Activated CD4-positive, alpha-beta T cell treated with anti-CD3 and anti-CD28 coated beads, Interleukin-2, amount 10 ng/mL, durations not matched to agents 24 days and 14 days (primary cell): ENCODE measurements around the gene PSENEN. TPM values are rescaled to one million over a fixed set of nuclear protein-coding genes. Genes with fewer than 3 reads are reported as not detected.

Experiments
- DNase-seq: peaks from one replicate; pipeline ENCODE4 v3.0.0; 2022
- H3K27ac Mint-ChIP-seq: one replicate; pipeline ENCODE4 v1.8.0; 2022; ENCODE audit warnings: mild to moderate bottlenecking, mixed read lengths
- H3K27me3 Mint-ChIP-seq: one replicate; pipeline ENCODE4 v1.8.0; 2022; ENCODE audit warnings: mixed read lengths
- H3K36me3 Mint-ChIP-seq: one replicate; pipeline ENCODE4 v1.8.0; 2022; ENCODE audit warnings: low read depth, mild to moderate bottlenecking, mixed read lengths
- H3K4me1 Mint-ChIP-seq: one replicate; pipeline ENCODE4 v1.8.0; 2021; ENCODE audit warnings: mixed read lengths
- H3K4me3 Mint-ChIP-seq: one replicate; pipeline ENCODE4 v1.8.0; 2022; ENCODE audit warnings: mild to moderate bottlenecking, moderate library complexity, mixed read lengths
- H3K9me3 Mint-ChIP-seq: one replicate; pipeline ENCODE4 v1.8.0; 2021; ENCODE audit warnings: mixed read lengths
- intact Hi-C: fragments of 100-400 bp; cut with micrococcal nuclease; formaldehyde crosslinking; loops from one replicate; pipeline ENCODE4 v1.15.1; 2023
- total RNA-seq: library from RNA; stranded (reverse); gene quantifications from 2 replicates; pipeline ENCODE4 v1.2.3, GENCODE V29; 2022

PSENEN gene
- total RNA-seq, 1 donor from 2014 or later = 46.7 TPM

DNA sequence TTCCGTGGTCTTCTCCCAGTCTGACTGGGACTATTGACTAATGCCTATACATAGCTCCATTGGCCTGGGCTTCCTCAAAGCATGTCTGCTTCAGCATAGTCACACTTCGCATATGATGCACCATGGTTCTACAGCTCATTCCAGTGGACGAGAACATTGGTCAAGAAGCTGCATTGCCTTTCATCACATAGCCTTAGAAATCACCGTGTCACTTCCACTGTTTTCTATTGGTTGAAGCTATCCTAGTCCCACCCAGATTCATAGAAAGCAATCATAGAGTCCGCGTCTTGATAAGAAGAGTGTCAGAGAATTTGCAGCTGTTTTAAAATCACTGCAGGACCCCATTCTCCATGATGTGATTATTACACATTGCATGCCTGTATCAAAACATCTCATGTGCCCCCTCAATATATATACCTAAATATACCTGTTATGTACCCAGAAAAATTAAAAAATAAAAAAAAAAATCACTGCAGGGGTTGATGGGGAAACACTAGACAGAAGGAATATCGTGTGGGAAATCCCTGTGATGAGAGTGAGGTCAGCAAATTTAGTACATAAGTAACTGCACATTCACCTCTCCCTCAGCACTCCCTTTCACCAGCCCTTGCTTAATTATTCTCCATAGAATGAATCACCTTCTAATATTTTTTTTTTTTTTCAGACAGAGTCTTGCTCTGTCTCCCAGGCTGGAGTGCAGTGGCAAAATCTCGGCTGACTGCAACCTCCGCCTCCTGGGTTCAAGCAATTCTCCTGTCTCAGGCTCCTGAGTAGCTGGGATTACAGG is 27.8 kb downstream of the PSENEN start:
- intact Hi-C loops = no loop called here

DNA sequence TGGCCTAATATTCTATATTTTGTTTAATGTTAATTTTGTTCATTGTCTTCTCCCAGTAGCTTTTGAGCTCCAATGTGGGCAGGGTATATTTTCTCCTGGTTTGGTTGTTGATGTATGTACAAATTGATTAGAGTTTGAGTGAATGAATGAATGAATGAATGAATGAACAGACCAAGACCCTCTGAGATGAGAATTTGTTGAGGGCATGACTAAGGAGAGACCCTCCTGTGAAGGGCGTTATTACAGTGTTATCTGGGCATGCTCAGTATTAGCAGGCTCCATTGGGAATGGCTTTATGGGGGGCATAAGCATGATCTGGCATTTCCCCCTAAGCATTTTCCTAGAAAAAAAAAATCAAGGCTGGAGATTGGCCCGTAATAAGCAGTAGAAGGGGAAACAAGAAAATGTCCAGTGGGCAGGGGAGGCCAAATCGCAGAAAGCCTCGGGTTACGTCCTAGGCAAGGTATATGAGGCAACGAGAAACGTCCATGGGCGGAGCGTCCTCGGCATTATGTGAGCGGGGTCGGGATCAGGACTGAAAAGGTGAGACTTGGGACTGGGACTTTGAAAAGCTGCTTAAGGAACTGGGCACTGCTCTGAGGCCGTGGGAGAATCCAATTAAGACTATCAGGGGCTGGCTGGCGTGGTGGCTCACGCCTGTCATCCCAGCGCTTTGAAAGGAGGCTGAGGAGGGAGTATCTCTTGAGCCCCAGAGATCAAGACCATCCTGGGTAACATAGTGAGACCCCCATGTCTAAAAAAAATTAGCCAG is 29.0 kb downstream of the PSENEN start:
- H3K27ac Mint-ChIP-seq = no peak overlapping the region
- no peak for DNase-seq
- peak overlapping the region; percentile 88 for H3K4me3 Mint-ChIP-seq
- peaks cover 26% of the 10 kb centered on the region for H3K4me1 Mint-ChIP-seq
- intact Hi-C loops = loop anchor here (1.0 to 5.0 kb wide), 6 partner anchors 16 to 157 kb away; partner anchors contain the start of genes APLP1, PROSER3, PSENEN and U2AF1L4
- no peaks in the 10 kb centered on the region for H3K27me3 Mint-ChIP-seq
- no peaks in the 10 kb centered on the region for H3K9me3 Mint-ChIP-seq
- peaks cover 8% of the 10 kb centered on the region for H3K36me3 Mint-ChIP-seq

More for the DNA sequence above, 27.8 kb downstream of the PSENEN start:
- Mint-ChIP-seq H3K4me3 (no peak overlapping the region), H3K27me3 (no peaks in the 10 kb centered on the region), H3K36me3 (peaks cover 9% of the 10 kb centered on the region), H3K9me3 (no peaks in the 10 kb centered on the region), H3K4me1 (peaks cover 24% of the 10 kb centered on the region), H3K27ac (no peak overlapping the region)
- DNase-seq = no peak

DNA sequence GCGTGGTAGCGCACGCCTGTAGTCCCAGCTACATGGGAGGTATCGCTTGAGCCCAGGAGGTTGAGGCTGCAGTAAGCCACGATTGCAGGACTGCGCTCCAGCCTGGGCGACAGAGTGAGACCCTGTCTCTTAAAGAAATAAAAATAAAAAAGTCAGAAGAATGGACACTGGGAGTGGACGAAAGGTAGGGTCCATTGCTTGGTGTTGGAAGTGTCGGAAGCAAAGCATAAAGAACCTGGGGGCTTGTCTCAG is 29.5 kb downstream of the PSENEN start:
- DNase-seq = no peak
- Mint-ChIP-seq H3K9me3 (no peaks in the 10 kb centered on the region), H3K4me1 (peaks cover 26% of the 10 kb centered on the region), H3K27ac (peak overlapping the region; percentile 52), H3K4me3 (peak overlapping the region; percentile 88), H3K27me3 (no peaks in the 10 kb centered on the region), H3K36me3 (peaks cover 10% of the 10 kb centered on the region)
- intact Hi-C loops = loop anchor here (1.0 to 5.0 kb wide), 6 partner anchors 17 to 156 kb away; partner anchors contain the start of genes APLP1, PROSER3, PSENEN and U2AF1L4

DNA sequence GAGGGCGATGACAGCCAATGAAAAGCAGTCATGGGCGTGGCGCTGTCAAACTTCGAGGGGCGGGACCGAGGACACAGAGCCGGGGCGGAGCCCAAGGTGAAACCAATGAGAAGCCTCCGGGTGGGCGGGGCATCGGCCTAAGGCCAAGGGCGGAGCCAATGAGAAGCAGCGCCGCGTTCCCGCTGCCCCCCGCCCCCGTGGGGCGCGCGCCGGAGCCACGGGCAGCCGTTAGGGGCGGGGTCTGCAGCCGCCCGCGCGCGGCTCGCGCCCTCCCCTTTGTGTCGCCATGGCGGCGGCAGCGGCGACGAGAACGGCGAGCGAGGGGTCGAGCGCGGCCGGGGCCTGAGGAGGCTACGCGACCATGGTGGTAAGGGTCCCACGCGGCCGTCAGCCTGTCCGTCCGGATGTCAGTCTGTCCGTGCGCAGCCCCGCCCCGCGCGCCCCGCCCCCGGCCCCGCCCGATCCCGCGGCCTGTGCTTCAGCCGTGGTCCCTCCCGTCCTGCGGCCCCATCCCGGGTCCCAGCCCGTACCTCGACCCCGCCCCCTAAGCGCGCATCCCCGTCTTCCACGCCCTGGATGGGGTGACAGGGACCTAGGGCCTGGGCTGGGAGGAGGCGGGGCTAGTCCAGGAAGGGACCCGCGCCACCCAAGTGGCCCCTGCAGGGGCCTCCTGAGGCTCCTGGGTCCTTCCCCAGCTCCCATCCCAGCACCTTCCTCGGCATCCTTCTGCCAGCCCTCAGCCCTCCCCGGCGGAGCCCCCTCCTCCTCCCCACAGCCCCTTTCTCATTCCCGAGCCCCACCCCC is 30.0 kb downstream of the PSENEN start, which contains the start of gene ARHGAP33:
TSS of gene ARHGAP33 (plus strand) at position 267 of the 804 bp plus-strand sequence. CDS start at position 362, 95 bp downstream.
- peaks cover 26% of the 10 kb centered on the region for H3K4me1 Mint-ChIP-seq
- DNase-seq = peak; percentile 100
- intact Hi-C loops = loop anchor here (1.0 to 5.0 kb wide), 6 partner anchors 17 to 156 kb away; partner anchors contain the start of genes APLP1, PROSER3, PSENEN and U2AF1L4
- peak within 1 kb of the TSS; percentile 71 for H3K27ac Mint-ChIP-seq
- H3K36me3 Mint-ChIP-seq = peaks cover 8% of the 10 kb centered on the region
- H3K9me3 Mint-ChIP-seq = no peaks in the 10 kb centered on the region
- no peaks in the 10 kb centered on the region for H3K27me3 Mint-ChIP-seq
- H3K4me3 Mint-ChIP-seq = peak within 1 kb of the TSS; percentile 88

DNA sequence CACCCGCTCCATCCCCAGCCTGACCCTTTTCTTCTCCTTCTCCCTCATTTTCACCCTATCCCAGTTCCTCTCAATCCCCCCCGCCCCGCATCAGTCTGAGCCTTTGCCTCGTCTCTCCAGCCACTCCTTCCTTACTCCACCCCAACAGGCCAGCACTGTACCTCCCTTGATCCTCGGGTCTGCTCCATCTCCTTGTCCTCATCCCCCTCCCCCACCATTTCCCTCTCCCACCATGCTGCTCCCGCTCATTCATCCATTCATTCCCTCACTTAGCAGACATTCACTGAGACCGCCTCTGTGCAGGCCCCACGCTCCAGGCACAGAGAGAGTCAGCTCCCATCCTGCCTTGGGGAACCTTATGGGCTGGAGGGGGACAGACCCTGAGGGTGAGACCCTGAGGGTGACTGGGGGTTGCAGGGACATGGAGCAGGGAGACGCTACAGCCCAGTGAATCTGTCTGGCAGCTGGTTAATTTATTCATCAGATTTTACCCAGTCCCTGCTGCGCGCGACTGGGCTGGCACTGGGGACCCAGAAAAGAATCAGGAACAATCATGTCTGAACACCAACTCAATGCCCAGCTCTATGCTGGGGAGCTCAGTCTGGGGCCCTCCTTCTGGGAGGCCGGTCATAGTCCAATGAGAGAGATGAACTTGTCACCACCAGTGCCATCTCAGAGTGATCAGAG is 30.8 kb downstream of the PSENEN start:
- intact Hi-C loops = loop anchor here (5.0 kb wide), 1 partner anchor 91 kb away; the partner anchor contains the start of gene APLP1
- H3K4me3 Mint-ChIP-seq = peak overlapping the region; percentile 88
- H3K27ac Mint-ChIP-seq = peak overlapping the region; percentile 71
- peaks cover 11% of the 10 kb centered on the region for H3K36me3 Mint-ChIP-seq
- H3K4me1 Mint-ChIP-seq = peaks cover 26% of the 10 kb centered on the region
- no peaks in the 10 kb centered on the region for H3K9me3 Mint-ChIP-seq
- no peaks in the 10 kb centered on the region for H3K27me3 Mint-ChIP-seq
- DNase-seq = no peak

DNA sequence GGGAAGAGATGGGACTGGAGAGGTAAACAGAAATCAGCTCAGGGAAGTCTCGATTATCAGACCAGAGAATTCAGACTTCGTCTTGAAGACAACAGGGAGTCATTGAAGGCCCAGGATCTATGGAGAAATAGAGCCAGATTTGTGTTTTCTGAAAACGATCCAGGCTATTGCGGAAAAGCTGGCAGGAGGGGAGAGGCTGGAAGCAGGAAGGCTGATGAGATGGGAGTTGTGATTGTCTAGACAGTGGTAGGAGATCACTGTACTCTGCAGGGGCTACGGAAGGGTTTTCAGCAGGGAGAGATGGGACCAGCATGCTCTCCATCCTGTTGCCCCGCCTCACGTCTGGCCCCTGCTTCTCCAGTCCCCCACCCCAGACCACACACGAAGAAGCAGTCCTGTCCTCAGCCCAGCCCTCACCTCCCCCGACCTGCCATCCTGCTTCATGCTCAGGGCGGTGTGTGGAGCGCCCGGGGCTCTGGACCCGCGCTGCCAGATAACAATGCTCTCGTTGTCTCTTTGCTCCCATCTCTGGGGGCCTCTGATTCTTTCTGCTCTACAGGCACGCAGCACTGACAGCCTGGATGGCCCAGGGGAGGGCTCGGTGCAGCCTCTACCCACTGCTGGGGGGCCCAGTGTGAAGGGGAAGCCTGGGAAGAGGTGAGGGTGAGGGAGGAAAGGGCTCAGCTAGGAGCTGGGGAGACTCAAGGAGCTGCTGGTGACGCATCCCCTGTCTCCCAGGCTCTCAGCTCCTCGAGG is 31.8 kb downstream of the PSENEN start:
- H3K36me3 Mint-ChIP-seq = peaks cover 16% of the 10 kb centered on the region
- DNase-seq = no peak
- H3K9me3 Mint-ChIP-seq = no peaks in the 10 kb centered on the region
- peak overlapping the region; percentile 88 for H3K4me3 Mint-ChIP-seq
- intact Hi-C loops = loop anchor here (5.0 kb wide), 1 partner anchor 90 kb away; the partner anchor contains the start of gene APLP1
- H3K27ac Mint-ChIP-seq = peak overlapping the region; percentile 16
- H3K27me3 Mint-ChIP-seq = no peaks in the 10 kb centered on the region
- peaks cover 26% of the 10 kb centered on the region for H3K4me1 Mint-ChIP-seq

DNA sequence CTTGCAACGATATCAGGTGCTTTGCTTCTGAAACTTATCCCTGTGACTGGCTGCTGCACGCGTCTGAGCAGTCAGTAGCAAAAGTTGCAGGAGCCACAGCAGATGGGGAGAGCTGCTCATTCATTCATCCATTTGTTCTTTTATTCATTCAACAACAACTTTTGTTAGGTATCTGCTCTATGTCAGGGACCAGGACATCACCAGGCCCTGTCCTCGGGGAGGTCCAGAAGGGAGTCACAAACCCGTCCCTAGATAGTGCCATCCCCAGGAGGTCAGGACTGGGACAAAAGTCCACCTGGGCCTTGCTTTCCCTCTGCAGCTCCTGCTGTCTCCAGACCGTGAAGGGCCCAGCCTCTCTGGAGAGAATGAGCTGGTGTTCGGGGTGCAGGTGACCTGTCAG is 32.5 kb downstream of the PSENEN start:
- no peak overlapping the region for H3K4me3 Mint-ChIP-seq
- H3K27me3 Mint-ChIP-seq = no peaks in the 10 kb centered on the region
- H3K27ac Mint-ChIP-seq = no peak overlapping the region
- no peaks in the 10 kb centered on the region for H3K9me3 Mint-ChIP-seq
- H3K4me1 Mint-ChIP-seq = peaks cover 26% of the 10 kb centered on the region
- DNase-seq = no peak
- intact Hi-C loops = loop anchor here (5.0 kb wide), 1 partner anchor 89 kb away; the partner anchor contains the start of gene APLP1
- peaks cover 19% of the 10 kb centered on the region for H3K36me3 Mint-ChIP-seq

DNA sequence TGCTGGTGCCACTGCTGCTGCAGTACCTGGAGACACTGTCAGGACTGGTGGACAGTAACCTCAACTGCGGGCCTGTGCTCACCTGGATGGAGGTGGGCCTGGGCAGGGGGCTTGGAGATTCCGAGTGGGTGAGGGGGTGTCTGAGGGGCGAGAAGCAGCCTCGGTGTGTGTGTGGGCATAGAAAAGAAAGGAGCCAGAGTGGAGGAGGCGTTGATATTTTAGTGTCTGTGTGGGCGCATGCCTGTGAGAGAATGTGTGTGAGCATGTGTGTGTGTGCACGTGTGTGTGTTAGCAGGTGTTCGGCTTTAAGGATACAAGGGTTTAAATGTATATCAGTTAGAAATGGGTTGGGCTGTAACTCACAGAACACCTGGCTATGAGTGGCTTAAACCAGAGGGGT is 33.6 kb downstream of the PSENEN start:
- Mint-ChIP-seq H3K4me3 (no peak overlapping the region), H3K4me1 (peaks cover 26% of the 10 kb centered on the region), H3K27ac (no peak overlapping the region), H3K27me3 (no peaks in the 10 kb centered on the region), H3K36me3 (peaks cover 26% of the 10 kb centered on the region), H3K9me3 (no peaks in the 10 kb centered on the region)
- no peak for DNase-seq
- intact Hi-C loops = loop anchor here (5.0 kb wide), 1 partner anchor 88 kb away; the partner anchor contains the start of gene APLP1

DNA sequence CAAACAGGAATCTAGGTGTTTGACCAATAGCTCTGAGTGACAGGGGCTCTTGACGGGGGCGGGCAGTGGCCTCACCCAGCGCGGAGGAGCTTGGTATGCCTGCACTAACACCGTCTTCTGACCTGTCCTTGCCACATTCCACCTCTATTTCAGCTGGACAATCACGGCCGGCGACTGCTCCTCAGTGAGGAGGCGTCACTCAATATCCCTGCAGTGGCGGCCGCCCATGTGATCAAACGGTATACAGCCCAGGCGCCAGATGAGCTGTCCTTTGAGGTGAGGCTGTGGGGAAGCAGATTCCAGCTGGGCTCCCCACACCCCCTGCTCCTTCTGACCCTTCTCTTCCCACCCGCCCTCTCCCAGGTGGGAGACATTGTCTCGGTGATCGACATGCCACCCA is 34.6 kb downstream of the PSENEN start:
- Mint-ChIP-seq H3K27me3 (no peaks in the 10 kb centered on the region), H3K36me3 (peaks cover 26% of the 10 kb centered on the region), H3K27ac (no peak overlapping the region), H3K4me1 (peaks cover 18% of the 10 kb centered on the region), H3K4me3 (no peak overlapping the region), H3K9me3 (no peaks in the 10 kb centered on the region)
- no peak for DNase-seq
- intact Hi-C loops = no loop called here

DNA sequence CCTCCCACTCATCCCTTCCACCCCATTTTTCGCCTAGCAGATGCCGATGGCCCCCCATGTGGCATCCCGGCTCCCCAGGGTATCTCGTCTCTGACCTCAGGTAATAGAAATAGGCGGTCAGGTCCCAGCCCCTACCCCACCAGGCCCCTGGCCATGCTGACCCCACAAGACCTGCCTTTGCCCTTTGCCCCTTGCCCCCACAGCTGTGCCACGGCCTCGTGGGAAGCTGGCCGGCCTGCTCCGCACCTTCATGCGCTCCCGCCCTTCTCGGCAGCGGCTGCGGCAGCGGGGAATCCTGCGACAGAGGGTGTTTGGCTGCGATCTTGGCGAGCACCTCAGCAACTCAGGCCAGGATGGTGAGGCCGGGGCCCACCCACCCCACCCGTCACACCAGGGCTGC is 35.3 kb downstream of the PSENEN start:
- intact Hi-C loops = no loop called here
- H3K9me3 Mint-ChIP-seq = no peaks in the 10 kb centered on the region
- H3K36me3 Mint-ChIP-seq = peaks cover 27% of the 10 kb centered on the region
- H3K4me1 Mint-ChIP-seq = peaks cover 17% of the 10 kb centered on the region
- no peaks in the 10 kb centered on the region for H3K27me3 Mint-ChIP-seq
- H3K27ac Mint-ChIP-seq = no peak overlapping the region
- no peak for DNase-seq
- no peak overlapping the region for H3K4me3 Mint-ChIP-seq

DNA sequence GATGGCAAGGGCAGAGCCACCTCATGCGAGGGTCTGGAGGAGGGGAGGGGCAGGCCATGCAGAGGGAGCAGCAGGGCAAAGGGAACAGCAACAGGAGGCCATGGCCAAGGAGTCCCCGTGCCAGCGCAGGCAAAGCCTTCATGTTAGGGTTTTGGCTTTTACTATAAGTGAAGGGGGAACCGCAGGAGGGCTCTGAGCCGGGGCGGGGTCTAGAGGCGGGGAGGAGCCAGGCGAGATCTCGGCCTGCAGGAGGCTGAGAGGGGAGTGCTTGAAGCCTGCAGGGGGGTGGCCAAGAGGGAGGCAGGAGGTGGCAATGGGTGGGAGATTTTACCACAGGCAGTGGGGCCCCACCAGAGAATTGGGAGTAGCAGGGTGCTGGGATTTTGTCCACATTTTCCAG is 36.2 kb downstream of the PSENEN start:
- H3K9me3 Mint-ChIP-seq = no peaks in the 10 kb centered on the region
- peaks cover 28% of the 10 kb centered on the region for H3K36me3 Mint-ChIP-seq
- H3K27me3 Mint-ChIP-seq = no peaks in the 10 kb centered on the region
- no peak for DNase-seq
- H3K4me3 Mint-ChIP-seq = no peak overlapping the region
- peaks cover 11% of the 10 kb centered on the region for H3K4me1 Mint-ChIP-seq
- H3K27ac Mint-ChIP-seq = no peak overlapping the region
- intact Hi-C loops = no loop called here

DNA sequence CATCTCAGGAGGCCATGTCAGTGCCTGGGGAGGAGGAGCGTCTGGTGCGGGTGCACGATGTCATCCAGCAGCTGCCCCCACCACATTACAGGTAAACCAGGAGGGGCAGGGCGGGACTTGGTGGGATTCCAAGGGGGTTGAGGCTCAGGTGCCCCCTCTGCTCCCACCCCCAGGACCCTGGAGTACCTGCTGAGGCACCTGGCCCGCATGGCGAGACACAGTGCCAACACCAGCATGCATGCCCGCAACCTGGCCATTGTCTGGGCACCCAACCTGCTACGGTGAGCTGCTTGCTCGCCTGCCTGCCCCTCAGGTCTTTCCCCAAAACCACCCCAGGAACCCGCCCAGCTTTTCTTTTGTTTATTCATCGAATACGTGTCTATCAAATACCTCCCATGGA is 37.1 kb downstream of the PSENEN start:
- H3K27me3 Mint-ChIP-seq = no peaks in the 10 kb centered on the region
- no peak overlapping the region for H3K4me3 Mint-ChIP-seq
- H3K4me1 Mint-ChIP-seq = peaks cover 2% of the 10 kb centered on the region
- intact Hi-C loops = no loop called here
- no peak for DNase-seq
- H3K27ac Mint-ChIP-seq = no peak overlapping the region
- H3K36me3 Mint-ChIP-seq = peaks cover 28% of the 10 kb centered on the region
- H3K9me3 Mint-ChIP-seq = no peaks in the 10 kb centered on the region
